ENCODE results near the gene HID1. TPM values are rescaled to one million over a fixed set of nuclear protein-coding genes. Genes with fewer than 3 reads are reported as not detected.

The HID1 gene
- total RNA-seq, 1 experiment from 2014 or later, result 27.5 TPM

DNA sequence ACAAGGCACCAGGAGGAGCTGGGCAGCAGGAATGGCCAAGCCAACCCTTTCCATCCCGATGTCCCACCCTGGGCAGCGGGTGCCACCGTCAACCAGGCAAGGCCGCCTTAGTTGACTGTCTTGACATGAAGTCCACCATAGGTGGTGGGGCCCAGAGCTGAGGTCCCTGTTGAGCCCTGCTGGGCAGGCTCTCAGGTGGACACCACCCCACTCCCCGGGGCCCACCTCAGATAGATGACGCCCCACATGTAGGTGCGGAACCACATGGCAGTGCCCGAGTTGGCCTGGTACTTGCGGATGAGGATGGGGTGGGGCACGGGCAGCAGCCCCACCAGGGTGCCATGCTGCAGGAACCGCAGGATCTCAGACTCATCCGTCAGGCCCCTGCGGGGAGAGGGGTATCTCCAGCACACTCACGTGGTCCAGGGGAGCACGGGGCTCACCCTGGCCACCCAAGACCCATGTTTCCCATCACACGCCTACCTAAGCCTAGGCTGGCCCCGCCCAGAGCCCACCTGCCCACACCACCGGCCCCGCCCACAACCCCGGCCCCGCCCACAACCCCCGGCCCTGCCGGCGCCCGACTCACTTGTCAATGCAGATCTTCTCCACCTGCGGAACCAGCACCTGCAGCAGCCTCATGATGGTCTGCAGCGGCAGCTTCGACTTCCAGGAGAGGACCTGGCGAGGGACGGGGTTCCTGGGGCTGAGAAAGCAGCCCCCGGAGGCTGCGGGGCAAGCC, 20.7 kb downstream of the HID1 start:
- DNase-seq (ENCODE audit: low spot score), result no peak

DNA sequence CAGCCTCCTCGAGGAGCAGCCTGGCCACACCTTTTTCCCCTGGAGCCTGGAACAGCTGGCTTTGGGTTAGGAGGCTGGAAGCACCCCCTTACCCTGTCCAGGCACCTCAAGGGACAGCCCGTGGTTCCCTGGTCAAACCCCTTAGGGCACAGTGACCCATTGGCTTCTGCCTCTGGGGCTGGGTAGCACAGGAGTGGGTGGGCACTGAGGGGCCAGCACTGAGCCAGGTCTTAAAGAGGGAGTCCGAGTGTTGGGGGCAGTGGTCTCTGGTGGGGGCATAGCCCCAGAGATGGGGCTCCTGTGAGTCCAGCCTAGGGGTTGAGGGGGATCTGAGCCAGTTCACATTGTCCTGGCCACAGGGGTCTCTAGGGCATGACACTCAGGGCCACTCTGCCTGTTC, 21.5 kb downstream of the HID1 start:
- no peak for DNase-seq (ENCODE audit: low spot score)

DNA sequence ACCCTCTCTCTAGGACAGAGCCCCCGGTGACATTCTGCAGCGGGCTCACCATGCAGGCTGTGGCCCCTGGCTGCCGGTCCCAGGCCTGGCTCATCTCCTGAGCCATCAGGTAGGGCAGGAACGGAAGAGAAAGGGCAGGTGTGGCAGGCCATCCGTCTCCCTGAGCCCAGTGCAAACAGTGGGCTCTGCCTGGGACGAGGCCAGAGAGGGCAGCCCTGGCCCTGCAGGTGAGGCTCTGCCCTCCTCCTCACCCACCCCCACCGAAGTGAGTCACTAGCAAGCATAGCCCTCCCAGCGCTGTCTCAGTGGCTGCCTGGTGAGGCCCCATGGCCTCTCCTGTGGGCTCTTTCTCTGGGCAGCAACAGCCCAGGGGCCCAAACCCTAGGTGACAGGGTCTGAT, 22.4 kb downstream of the HID1 start:
- DNase-seq (ENCODE audit: low spot score), result peak; percentile 23

DNA sequence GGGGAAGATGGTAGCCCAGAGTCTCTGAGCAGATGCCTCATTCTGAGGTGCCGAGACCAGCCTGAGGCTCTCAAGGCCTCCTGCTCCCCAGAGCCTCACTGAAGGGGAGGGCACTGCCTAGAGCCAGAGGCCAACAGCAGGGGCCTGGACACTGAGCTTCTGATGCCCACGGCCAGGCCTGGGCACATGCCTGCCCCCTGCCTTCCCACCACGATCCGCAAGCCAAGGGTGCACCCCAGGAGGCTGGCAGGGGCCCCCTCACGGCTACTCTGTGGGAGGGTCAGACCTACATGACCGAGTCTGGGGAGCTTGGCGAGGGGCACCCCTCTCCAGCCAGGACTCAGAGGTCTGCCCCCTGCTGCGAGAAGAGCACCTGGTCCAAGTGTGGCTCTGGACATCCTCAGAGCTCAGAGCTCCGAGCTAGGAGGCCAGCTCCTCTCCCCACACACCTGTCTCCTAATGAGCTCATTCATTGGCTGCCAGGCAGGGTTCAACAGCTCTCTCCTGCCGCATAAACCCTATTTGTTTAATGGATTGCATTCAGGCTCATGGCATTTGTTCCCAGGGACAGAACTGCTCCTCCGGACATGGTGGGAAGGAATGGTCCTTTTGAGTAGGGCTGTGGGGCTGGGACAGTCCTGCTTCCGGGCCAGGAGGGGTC, 23.0 kb downstream of the HID1 start:
- DNase-seq (ENCODE audit: low spot score), result no peak

DNA sequence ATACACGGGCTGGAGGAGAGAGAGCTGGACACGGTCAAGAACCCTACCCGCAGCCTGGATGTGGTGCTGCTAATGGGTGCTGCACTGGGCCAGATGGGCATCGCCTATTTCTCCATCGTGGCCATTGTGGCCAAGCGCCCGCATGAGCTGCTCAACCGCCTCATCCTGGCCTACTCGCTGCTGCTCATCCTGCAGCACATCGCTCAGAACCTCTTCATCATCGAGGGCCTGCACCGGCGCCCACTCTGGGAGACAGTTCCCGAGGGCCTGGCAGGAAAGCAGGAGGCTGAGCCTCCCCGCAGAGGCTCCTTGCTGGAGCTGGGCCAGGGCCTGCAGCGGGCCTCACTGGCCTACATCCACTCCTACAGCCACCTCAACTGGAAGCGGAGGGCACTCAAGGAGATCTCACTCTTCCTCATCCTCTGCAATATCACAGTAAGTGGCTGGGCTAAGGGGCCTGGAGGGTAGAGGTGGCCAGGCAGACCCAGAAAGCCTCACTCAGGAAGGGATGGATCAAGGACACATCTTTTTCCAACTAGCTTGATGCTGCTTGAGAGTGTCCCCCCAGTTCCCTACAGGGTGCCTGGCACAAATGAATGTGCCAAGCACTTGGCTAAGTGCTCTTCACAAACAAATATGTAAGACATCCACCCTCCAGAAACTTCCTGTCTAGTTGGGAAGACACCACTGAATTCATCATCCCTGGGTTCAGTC, 25.4 kb downstream of the HID1 start:
- DNase-seq (ENCODE audit: low spot score), result no peak

DNA sequence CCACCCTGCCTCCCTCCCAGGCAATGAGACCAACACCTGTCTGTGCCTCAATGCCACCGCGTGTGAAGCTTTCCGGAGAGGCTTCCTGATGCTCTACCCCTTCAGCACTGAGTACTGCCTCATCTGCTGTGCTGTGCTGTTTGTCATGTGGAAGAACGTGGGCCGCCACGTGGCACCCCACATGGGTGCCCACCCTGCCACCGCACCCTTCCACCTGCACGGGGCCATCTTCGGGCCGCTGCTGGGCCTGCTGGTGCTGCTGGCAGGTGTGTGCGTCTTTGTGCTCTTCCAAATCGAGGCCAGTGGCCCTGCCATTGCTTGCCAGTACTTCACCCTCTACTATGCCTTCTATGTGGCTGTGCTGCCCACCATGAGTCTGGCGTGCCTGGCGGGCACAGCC, 25.9 kb downstream of the HID1 start:
- DNase-seq (ENCODE audit: low spot score), result no peak

DNA sequence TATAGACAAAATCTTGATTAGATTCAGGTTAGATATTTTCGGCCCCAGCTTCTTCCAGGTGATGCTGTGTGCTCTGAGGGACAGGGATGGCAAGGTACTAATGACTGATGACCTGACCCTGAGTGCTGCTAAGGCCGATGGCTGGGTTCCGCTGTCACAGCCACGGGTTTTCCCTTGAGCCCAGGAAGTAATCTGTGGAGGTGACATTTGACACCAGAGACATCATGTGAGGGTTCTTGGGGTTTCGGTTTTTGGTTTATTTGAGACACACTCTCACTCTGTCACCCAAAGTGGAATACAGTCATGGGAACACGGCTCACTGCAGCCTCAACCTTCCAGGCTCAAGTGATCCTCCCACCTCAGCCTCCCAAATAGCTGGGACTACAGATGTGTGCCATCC, 27.0 kb downstream of the HID1 start:
- no peak for DNase-seq (ENCODE audit: low spot score)

DNA sequence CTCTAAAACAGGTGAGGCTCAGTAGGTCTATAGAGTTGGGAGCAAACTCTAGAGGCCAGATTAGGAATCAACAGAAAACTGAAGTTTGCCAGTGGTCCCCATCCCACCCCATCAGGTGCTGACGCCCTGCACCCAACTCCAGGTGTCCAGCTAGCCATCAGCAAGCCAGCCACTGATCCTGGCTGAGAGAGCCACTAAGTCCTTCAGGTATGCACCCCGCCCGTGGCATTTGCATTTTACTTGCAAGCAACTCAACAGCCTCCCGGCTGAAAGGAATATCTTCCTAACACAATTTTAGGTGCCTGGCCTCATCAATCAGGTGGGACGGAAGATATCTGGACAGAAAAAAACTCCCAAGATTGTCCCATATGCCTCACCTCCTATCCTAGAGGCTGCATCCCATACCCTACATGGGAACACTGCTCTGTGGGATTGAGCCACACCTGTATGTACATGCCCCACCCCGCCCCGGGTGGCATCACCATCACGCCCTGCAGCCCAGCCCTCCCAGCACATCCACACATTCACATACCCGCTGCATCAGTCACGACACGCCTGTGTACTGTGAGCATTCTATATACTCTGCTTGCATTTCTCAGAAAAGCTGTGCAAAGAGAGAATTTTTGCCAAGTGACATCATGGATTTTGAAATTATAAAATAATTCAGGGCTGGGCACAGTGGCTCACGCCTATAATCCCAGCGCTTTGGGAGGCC, 28.6 kb downstream of the HID1 start:
- no peak for DNase-seq (ENCODE audit: low spot score)

DNA sequence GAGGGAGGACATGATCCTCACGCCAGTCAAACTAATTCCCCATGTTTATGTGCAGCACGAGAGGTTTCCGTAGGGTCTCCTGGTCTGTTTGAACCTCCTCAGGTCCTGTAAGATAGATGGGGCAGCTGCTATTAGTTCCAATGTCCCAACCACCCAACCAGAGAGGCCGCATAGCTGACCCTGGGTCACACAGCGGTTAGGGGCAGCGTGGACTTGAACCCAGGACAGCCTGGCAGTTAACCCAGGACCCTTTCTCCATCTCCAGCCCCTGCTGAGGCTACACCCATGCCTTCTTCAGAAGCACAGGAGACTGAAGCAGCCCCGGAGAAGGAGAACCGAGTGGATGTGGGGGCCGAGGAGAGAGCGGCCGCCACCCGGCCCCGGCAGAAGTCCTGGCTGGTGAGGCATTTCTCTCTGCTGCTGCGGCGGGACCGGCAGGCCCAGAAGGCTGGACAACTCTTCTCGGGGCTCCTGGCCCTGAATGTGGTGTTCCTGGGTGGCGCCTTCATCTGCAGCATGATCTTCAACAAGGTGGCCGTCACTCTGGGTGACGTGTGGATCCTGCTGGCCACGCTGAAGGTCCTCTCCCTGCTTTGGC, 31.3 kb downstream of the HID1 start:
- DNase-seq (ENCODE audit: low spot score), result no peak

DNA sequence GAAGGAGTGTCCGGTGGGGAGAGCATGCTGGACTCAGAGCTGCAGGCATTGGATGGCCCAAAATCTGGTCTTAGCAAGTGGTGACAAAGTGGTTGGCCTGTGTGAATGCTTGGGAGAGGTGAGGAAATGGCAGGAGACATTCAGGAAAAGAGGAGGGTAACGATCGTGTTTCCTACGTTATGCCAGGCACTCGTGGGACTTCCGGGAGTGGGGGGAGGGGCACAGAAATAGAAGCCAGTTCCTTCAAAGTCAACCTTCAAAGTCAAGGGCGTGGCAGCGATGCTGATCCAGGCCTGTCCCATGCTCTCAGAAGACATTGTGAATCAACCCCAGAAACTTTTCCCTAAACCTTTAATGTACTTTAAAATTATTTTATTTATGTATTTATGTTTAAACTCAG, 33.0 kb downstream of the HID1 start:
- DNase-seq (ENCODE audit: low spot score), result no peak

DNA sequence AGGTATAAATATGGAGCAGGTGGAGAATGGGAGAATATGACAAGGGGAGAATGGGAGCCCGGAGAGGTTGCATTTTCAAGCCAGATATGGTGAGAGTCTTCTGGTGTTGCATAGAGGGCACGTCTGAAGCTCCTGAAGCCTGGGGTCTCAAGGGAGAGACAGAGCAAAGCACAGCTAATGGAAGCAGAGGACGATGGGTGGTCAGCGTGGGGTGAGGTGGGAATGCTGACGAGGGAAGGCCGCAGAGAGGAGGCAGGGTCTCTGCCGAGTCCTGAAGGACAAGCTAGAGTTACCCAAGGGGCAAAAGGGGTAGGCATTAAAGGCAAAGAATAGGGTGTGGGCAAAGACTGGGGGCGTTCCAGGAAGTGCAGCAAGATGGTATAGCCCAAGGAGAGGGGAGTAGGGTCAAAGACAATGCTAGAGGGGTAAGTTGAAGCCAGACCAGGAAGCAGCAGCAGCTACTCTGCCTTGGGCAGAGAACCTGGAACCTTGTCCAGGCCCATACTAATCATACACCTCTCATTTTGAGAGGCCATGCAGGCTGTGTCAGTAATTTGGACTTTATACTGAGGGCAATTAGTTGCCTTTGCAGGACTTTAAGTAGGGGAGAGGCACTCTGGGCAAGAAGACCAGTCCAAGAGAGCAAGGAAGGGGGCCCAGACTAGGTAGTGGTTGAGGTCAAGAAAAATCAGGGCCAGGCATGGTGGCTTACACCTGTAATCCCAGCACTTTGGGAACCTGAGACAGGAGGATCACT, 34.2 kb downstream of the HID1 start:
- DNase-seq (ENCODE audit: low spot score), result no peak

DNA sequence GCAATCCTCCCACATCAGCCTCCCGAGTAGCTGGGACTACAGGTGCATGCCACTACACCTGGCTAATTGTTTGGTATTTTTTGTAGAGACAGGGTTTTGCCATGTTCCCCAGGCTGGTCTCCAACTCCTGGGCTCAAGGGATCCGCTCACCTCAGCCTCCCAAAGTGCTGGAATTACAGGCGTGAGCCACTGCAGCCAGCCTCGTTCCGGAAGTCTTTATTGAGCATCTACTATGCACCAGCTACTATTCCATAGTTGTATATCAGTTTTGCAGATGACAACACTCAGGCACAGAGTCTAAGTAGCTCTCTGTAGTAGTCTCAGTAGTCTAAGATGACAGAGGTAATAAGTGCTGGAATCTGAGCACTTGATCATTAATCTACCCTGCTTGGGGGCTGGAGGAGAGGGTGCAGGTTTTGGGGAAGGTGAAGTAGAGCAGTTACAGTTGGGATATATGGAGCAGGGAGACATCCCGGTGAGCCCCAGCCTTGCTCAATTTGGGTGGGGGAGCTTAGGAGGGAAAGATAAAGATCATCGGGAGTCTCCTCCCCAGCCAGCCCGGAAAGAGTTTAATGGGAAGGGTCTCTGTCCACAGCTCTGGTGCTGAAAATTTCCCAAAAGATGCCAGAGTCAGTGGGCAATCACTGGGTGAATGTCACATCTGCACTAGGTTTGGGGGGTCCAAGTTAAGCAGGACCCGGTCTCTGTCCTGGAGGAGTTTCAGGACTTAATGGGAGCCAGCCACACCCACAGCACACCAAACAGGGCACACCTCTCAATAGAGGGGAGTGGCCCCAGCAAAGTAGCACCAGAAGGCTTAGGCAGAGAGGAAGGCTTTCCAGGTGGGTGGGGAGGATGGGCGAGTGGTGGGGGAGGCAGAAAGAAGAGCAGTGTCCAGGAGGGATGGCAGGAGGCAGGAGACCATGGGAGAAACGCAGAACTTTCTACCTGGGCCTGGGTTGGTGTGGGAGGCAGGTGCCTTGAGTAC, 35.2 kb downstream of the HID1 start:
- DNase-seq (ENCODE audit: low spot score), result no peak

DNA sequence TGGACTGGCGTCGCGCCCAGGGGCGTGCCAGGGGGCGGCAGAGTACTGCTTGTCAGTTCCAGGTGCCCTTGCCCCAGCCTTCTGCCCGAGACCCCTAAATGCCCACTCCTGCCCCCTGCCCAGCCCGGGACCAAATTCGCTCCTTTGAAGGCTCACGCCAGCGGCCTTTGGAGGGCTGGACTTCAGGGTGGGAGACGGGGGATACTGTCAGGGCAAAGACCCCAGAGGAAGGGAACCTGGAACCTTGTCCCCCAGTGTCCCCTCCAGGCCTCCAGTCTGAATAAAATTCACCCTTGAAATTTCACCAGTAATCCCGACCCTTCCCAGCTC, 36.1 kb downstream of the HID1 start:
- no peak for DNase-seq (ENCODE audit: low spot score)

DNA sequence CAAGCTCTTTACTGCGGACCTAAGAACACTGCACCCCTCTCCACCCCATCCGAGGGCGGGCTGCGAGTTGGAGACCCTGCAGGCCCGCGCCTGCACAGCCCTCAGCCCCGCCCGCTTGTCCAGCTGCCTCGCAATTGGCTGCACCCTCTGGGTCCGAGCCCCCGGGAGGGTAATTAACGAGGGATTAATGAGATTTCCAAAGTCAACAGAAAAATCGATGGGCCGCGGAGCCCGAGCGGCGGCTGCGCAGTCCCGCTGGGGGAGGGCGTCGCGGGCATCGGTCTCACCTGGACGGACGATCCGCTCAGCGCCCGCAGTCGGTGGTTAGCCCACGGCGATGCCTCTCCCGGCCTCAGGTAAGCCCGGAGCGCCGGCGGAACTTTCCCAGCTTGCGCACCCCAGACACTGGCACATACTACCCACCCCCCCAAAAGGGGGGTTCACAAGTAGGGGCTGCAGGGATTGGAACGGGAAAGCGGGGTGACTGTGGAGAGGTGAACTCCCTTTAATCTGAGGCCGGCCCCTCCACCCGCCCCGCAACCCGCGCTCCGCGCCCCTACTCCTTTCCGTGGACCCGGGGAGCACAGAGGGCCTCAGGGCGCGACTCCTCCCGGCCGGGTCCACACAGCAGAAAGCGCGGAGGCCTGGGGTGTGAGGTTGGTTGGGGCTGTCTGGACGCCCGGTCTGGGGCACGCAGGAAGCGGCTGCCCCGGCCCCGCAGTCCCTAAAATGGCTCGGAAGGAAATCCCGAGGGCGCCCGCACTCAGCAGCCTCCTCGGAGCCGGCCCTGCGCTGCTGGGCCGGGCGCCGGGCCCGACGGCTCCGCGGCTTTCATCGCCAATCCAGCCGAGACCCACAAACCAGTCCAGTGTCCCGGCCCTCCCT, 36.7 kb downstream of the HID1 start, which contains the start of gene OTOP3:
OTOP3 (plus strand) TSS at position 314 of the 885 bp plus-strand sequence; CDS start at position 338, 24 bp downstream.
- no peak for DNase-seq (ENCODE audit: low spot score)

DNA sequence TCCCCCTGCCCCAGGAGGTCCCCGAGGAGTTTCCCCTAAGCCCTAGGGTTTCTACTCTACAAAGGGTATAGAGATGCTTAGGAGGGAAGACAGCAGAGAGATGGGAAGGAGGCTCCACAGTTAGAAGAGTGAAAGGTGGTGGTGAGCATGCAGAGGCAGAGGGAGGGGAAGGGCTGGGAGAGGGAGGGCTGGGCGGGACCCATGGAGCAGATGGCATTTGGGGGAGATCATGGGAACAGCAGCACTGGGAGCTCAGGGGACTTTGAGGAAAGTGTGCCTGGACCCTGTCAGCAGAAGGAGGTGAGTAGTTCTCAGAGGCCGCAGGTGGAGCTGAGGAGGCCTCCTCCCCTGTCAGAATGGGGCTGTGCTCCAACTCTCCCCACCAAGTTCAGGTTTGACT, 37.5 kb downstream of the HID1 start:
- no peak for DNase-seq (ENCODE audit: low spot score)

DNA sequence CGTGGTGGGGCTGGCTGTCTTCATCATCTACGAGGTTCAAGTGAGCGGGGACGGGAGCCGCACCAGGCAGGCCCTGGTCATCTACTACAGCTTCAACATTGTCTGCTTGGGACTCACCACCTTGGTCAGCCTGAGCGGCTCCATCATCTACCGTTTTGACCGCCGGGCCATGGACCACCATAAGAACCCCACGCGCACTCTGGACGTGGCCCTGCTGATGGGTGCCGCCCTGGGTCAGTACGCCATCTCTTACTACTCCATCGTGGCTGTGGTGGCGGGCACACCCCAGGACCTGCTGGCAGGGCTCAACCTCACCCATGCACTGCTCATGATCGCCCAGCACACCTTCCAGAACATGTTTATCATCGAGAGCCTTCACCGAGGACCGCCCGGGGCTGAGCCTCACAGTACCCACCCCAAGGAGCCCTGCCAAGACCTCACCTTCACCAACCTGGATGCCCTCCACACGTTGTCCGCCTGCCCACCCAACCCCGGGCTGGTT, 42.0 kb downstream of the HID1 start:
- no peak for DNase-seq (ENCODE audit: low spot score)

DNA sequence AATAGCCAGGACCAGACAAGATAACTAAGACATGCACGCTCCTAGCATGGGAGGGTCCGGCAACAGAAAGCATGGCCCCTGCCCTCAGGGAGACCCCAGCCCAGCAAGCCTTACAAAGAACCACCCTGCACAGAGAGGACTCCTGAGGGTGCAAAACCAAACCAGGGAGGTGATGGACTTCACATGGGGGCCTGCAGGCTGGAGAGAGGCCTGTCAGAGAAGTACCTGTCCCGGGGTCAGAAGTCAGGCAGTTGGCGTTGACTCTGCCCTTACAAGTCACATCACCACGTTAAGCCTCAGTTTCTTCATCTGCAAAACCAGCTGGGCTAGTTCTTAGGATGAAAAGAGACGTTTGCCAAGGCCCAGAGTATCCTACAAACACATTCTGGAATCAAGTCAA, 43.8 kb downstream of the HID1 start:
- no peak for DNase-seq (ENCODE audit: low spot score)

DNA sequence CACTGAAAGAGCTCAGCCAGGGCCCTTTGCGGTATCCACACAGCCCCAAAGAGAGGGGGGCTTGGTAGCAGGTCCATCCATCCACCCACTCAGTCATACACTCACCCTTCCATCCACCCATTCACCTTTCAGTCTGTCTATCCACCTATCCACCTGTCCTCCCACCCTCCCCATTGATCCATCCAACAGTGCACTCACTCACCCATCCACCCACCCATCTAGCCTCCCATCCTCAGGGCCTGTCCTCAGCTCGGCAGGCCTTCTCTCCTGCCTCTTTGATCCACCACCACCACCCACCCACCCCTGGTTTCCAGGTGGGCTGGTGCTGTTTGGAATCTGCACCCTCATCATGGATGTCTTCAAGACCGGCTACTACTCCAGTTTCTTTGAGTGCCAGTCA, 47.3 kb downstream of the HID1 start:
- DNase-seq (ENCODE audit: low spot score), result no peak

Measured in HT-29 (cell line).